SK-N-SH treated with all-trans-retinoic acid at 6 μM for 48 hours (cell line): ENCODE results near the gene VPS13D.

Experiments used
- ARNTL ChIP-seq: fragments of 450-650 bp; formaldehyde crosslinking; IDR thresholded peaks from 2 replicates; pipeline ENCODE4 v1.5.0; 2020; ENCODE audit warnings: low read depth, mild to moderate bottlenecking, moderate library complexity, borderline replicate concordance
- BACH2 ChIP-seq: fragments of 250-450 bp; sonication (Bioruptor Pico); IDR thresholded peaks from 2 replicates; pipeline ENCODE4 v1.9.0; 2021; ENCODE audit warnings: mild to moderate bottlenecking, borderline replicate concordance
- ESRRG ChIP-seq: fragments of 250-450 bp; sonication (Bioruptor Pico); IDR thresholded peaks from 2 replicates; pipeline ENCODE4 v1.6.1; 2021; ENCODE audit warnings: mild to moderate bottlenecking
- PATZ1 ChIP-seq: fragments of 250-450 bp; sonication (Bioruptor Pico); IDR thresholded peaks from 2 replicates; pipeline ENCODE4 v1.8.0; 2020; ENCODE audit warnings: mild to moderate bottlenecking, moderate library complexity, borderline replicate concordance
- PPARA ChIP-seq: fragments of 250-450 bp; sonication (Bioruptor Pico); IDR thresholded peaks from 2 replicates; pipeline ENCODE4 v1.5.0; 2020; ENCODE audit warnings: mild to moderate bottlenecking, borderline replicate concordance
- TCF4 ChIP-seq: fragments of 250-450 bp; sonication (Bioruptor Pico); IDR thresholded peaks from 2 replicates; pipeline ENCODE4 v1.8.0; 2021; ENCODE audit warnings: mild to moderate bottlenecking, moderate library complexity, borderline replicate concordance
- ZFP3 ChIP-seq: fragments of 250-450 bp; sonication (Bioruptor Pico); IDR thresholded peaks from 2 replicates; pipeline ENCODE4 v1.5.0; 2020; ENCODE audit warnings: mild to moderate bottlenecking, moderate library complexity
- ZNF8 ChIP-seq: fragments of 450-650 bp; formaldehyde crosslinking; IDR thresholded peaks from 2 replicates; pipeline ENCODE4 v1.5.0; 2020; ENCODE audit warnings: mild to moderate bottlenecking, moderate library complexity
- TF ChIP-seq, protein P1 (sequence below): fragments of 250-450 bp; sonication (Bioruptor Pico); IDR thresholded peaks from 2 replicates; pipeline ENCODE4 v1.5.1; 2021; ENCODE audit warnings: mild to moderate bottlenecking, moderate library complexity

GRCh38 chr1:12436345-12436658 lies 206.5 kb downstream of the VPS13D start:
- TF ChIP-seq, protein P1, sequence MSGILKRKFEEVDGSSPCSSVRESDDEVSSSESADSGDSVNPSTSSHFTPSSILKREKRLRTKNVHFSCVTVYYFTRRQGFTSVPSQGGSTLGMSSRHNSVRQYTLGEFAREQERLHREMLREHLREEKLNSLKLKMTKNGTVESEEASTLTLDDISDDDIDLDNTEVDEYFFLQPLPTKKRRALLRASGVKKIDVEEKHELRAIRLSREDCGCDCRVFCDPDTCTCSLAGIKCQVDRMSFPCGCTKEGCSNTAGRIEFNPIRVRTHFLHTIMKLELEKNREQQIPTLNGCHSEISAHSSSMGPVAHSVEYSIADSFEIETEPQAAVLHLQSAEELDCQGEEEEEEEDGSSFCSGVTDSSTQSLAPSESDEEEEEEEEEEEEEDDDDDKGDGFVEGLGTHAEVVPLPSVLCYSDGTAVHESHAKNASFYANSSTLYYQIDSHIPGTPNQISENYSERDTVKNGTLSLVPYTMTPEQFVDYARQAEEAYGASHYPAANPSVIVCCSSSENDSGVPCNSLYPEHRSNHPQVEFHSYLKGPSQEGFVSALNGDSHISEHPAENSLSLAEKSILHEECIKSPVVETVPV (CRISPR knock-in tag), result no peak
- TF ChIP-seq TCF4 (CRISPR knock-in tag) (no peak), PPARA (CRISPR knock-in tag) (no peak), ZNF8 (CRISPR knock-in tag) (no peak), ARNTL (CRISPR knock-in tag) (no peak), ESRRG (CRISPR knock-in tag) (no peak), PATZ1 (no peak), ZFP3 (no peak), BACH2 (CRISPR knock-in tag) (no peak)
